Measurements from ENCODE around the gene TRIM52. TPM values are rescaled to one million over a fixed set of nuclear protein-coding genes. Genes with fewer than 3 reads are reported as not detected.

TRIM52 gene
- total RNA-seq, 1 experiment from 2014 or later = 7.8 TPM

GRCh38 chr5:181261320-181262049, 542 bp upstream of the TRIM52 start (continued):
- TF ChIP-seq STAT6 (CRISPR knock-in tag; conservative IDR thresholded peaks at IDR 0.05; ENCODE audit: low read depth) (no peak), ZNF219 (CRISPR knock-in tag; IDR thresholded peaks at IDR 0.05; ENCODE audit: borderline replicate concordance) (peak; percentile 51; the same call in 1 of the 2 replicates), FOXP4 (CRISPR knock-in tag; IDR thresholded peaks at IDR 0.05) (0 out of 2 replicates have a peak, but pooled peaks have one; percentile 30), JAZF1 (CRISPR knock-in tag; IDR thresholded peaks at IDR 0.05) (no peak), ARID4B (CRISPR knock-in tag; IDR thresholded peaks at IDR 0.05; ENCODE audit: borderline replicate concordance) (no peak; the same call in 1 of the 2 replicates), SMAD3 (CRISPR knock-in tag; IDR thresholded peaks at IDR 0.05; ENCODE audit: borderline replicate concordance) (no peak), MAX (CRISPR knock-in tag; IDR thresholded peaks at IDR 0.05) (no peak), CBFB (CRISPR knock-in tag; IDR thresholded peaks at IDR 0.05; ENCODE audit: low read depth) (no peak), ELF4 (CRISPR knock-in tag; IDR thresholded peaks at IDR 0.05; ENCODE audit: low read depth) (no peak), ZNF396 (CRISPR knock-in tag; IDR thresholded peaks at IDR 0.05; ENCODE audit: borderline replicate concordance) (no peak), USF1 (CRISPR knock-in tag; IDR thresholded peaks at IDR 0.05) (no peak), ZSCAN18 (CRISPR knock-in tag; IDR thresholded peaks at IDR 0.05) (no peak), NR3C1 (CRISPR knock-in tag; conservative IDR thresholded peaks at IDR 0.05; ENCODE audit: low read depth) (no peak), KAT7 (CRISPR knock-in tag; IDR thresholded peaks at IDR 0.05; ENCODE audit: borderline replicate concordance) (no peak), ATF1 (CRISPR knock-in tag; IDR thresholded peaks at IDR 0.05) (no peak), TEAD4 (CRISPR knock-in tag; IDR thresholded peaks at IDR 0.05) (0 out of 2 replicates have a peak, but pooled peaks have one; percentile 20), GABPB1 (CRISPR knock-in tag; IDR thresholded peaks at IDR 0.05) (peak; percentile 16; the same call in 1 of the 2 replicates), ZMAT4 (CRISPR knock-in tag; IDR thresholded peaks at IDR 0.05) (no peak), ZNF423 (CRISPR knock-in tag; IDR thresholded peaks at IDR 0.05) (peak; percentile 63), ZNF317 (CRISPR knock-in tag; IDR thresholded peaks at IDR 0.05; ENCODE audit: borderline replicate concordance, low read depth) (no peak), NFATC4 (CRISPR knock-in tag; IDR thresholded peaks at IDR 0.05) (no peak), ZNF263 (CRISPR knock-in tag; IDR thresholded peaks at IDR 0.05; ENCODE audit: low read depth) (no peak)
